PC-3 (cell line): ENCODE data around the gene HHATL.

Experiments used
- CTCF ChIP-seq: fragments of 300-600 bp; sonication (generic); conservative IDR thresholded peaks from 2 replicates; pipeline ENCODE4 v1.5.1; 2017; ENCODE audit warnings: antibody characterized with exemption, low read depth, mild to moderate bottlenecking, low read length
- EZH2 ChIP-seq: fragments of 300-600 bp; sonication (generic); IDR thresholded peaks from one replicate; pipeline ENCODE4 v1.6.1; 2017; ENCODE audit warnings: antibody characterized with exemption, mild to moderate bottlenecking, low read length; ENCODE audit not compliant: unreplicated experiment
- EZH2phosphoT487 ChIP-seq: fragments of 300-600 bp; sonication (generic); IDR thresholded peaks from 2 replicates; pipeline ENCODE4 v1.6.1; 2018; ENCODE audit warnings: mild to moderate bottlenecking, antibody characterized with exemption, low read length, borderline replicate concordance

- TF ChIP-seq CTCF (no peak), EZH2 (no peak), EZH2phosphoT487 (no peak)
Observed at GRCh38 chr3:42699511-42699971, 3.1 kb downstream of the HHATL start.
